ENCODE data around the gene CHEK2. TPM values are rescaled to one million over a fixed set of nuclear protein-coding genes. Genes with fewer than 3 reads are reported as not detected.
"Not testable (repeated sequence)": the region's sequence is repeated elsewhere in the genome, so short reads cannot be mapped to it uniquely, and the experiment has no call there.

CHEK2 gene
- total RNA-seq, 1 donor from 2014 or later = 8.1 TPM

DNA sequence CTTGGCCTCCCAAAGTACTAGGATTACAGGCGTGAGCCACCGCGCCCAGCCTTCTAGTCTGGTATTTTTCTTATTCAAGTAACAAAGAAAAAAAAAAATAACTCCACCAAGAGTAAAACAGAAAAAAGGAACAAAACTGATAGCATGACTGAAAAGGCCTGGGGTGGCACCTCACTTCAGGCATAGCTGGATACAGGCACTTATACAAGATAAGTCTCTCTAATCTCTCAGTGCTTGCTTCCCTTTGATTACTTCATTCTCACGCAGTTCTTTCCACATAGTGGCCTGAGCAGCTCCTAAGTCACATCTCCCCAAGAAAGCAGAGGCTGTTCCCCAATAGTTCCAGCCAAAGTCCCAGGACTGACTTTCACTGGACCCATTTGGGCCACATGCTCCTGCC lies 58.7 kb downstream of the CHEK2 start:
- not testable (repeated sequence) for DNase-seq (ENCODE audit: low read depth); H3K4me3 ChIP-seq (ENCODE audit: low read depth, low read length); H3K27me3 ChIP-seq (ENCODE audit: control insufficient read depth, insufficient read depth, low read length); H3K36me3 ChIP-seq (ENCODE audit: control insufficient read depth, insufficient read depth, low read length)

DNA sequence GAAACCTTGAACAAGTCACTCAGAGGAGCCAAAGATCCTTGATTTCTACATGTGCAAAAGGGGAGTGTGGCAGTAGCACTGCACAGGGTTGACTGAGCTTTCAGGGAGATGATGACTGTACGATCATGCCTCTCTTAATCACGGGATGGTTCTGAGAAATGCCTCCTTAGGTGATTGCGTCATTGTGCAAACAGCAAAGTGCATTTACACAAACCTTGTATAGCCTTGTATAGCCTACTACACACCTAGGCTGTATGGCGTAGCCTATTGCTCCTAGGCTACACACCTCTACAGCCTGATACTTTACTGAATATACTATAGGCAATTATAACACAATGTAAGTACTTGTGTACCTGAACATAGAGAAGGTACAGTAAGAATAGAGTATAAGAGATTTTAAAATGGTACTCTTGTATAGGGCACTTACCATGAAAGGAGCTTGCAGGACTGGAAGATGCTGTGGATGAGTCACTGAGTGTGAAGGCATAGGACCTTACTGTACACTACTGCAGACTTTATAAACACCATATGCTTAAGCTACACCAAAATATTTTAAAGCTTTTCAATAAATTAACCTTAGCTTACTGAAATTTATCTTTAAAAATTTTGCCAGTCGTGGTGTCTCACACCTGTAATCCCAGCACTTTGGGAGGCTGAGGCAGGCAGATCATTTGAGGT lies 60.7 kb downstream of the CHEK2 start:
- H3K4me3 ChIP-seq (ENCODE audit: low read depth, low read length); H3K27me3 ChIP-seq (ENCODE audit: control insufficient read depth, insufficient read depth, low read length); H3K36me3 ChIP-seq (ENCODE audit: control insufficient read depth, insufficient read depth, low read length); DNase-seq (ENCODE audit: low read depth): not testable (repeated sequence)

GRCh38 chr22:28679611-28680287 lies 61.9 kb downstream of the CHEK2 start, which contains the start of gene TTC28:
TTC28 (minus strand) TSS chr22:28679840; CDS start chr22:28679723, 117 bp downstream.
- DNase-seq (ENCODE audit: low read depth); H3K27me3 ChIP-seq (ENCODE audit: control insufficient read depth, insufficient read depth, low read length): not testable (repeated sequence)

DNA sequence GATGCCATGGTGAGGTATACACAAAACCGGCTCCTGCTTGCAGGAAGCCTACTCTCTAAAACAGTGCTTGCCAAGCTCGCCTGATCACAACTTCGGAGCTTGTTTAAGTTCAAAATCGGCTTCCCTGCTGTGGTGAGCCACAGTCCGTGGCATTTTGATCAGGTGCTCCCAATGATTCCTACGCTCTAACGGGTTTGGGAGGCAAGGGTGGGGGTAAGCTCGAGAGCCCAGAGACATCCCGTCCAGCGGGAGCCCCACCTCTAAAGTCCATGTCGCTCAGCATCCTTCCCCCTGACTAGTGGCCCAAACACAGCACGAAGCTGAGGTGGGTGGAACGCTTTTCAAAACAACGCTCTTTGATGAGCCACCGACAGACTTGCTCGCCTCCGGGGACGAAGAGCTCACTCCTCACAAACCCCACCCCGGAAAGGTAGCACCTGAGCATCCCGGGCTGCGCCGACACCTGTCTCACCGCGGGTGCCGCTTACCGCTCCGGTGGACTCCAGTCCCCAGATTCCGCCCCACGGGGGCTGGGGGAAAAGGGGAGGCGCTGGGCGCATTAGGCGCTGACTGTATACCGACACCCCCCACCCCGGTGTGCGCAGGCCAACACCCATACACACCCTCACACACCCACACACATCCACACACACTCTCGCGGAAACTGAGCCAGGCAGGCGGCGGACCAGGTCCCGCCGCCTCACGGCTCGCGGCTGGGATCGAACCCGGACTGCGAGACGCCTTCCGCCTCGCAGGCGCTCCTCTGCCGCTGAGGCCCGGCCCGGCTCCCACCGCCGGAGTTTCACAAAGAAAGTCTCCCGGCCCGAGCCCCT lies 62.6 kb downstream of the CHEK2 start:
- DNase-seq (ENCODE audit: low read depth); H3K27me3 ChIP-seq (ENCODE audit: control insufficient read depth, insufficient read depth, low read length); H3K36me3 ChIP-seq (ENCODE audit: control insufficient read depth, insufficient read depth, low read length): not testable (repeated sequence)
- H3K4me3 ChIP-seq (ENCODE audit: low read depth, low read length) = peak overlapping the region; percentile 55

More at GRCh38 chr22:28679611-28680287, 61.9 kb downstream of the CHEK2 start, which contains the start of gene TTC28:
- H3K36me3 ChIP-seq (ENCODE audit: control insufficient read depth, insufficient read depth, low read length) = not testable (repeated sequence)
- H3K4me3 ChIP-seq (ENCODE audit: low read depth, low read length) = peak within 1 kb of the TSS; percentile 55

DNA sequence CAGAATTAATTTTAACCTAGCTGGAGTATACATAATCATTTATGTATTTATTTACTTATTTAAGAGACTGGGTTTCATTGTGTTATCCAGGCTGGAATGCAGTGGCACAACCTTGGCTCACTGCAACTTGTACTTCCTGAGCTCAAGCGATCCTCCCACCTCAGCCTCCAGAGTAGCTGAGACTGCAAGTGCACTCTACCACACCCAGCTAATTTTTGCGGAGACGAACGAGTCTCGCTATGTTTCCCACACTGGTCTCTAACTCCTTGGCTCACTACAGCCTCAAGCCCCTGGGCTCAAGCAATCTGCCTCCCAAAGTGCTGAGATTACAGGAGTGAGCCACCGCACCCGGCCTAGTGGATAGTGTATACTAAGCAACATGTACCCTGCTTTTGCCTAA lies 63.5 kb downstream of the CHEK2 start:
- H3K36me3 ChIP-seq (ENCODE audit: control insufficient read depth, insufficient read depth, low read length); H3K27me3 ChIP-seq (ENCODE audit: control insufficient read depth, insufficient read depth, low read length); DNase-seq (ENCODE audit: low read depth); H3K4me3 ChIP-seq (ENCODE audit: low read depth, low read length): not testable (repeated sequence)

DNA sequence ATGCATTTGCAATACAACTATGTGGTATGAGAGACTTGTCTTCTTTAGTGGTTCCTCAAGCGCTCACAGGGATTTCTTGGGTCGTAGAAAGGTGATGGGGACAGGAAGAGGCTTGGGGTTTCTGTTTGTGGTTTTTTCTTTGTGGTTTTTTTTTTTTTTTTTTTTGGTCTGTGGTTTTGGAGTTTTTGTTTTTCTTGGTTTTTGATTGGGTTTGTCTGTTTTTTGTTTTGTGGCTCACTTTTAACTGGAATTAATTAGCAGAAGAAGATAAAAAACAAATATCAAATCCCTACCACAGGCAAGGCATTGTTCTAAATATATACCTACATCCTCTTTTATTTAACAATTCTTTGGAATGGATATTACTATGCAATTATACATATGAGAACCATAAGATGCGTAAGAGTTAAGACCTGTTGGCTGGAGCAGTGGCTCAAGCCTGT lies 67.5 kb downstream of the CHEK2 start:
- H3K36me3 ChIP-seq (ENCODE audit: control insufficient read depth, insufficient read depth, low read length) = no peaks in the 10 kb centered on the region
- no peak for TF ChIP-seq CTCF (IDR thresholded peaks at IDR 0.05; ENCODE audit: insufficient read depth, low read length, poor library complexity, severe bottlenecking)
- H3K27me3 ChIP-seq (ENCODE audit: control insufficient read depth, insufficient read depth, low read length) = peaks cover 5% of the 10 kb centered on the region
- no peak for DNase-seq (ENCODE audit: low read depth)
- no peak overlapping the region for H3K4me3 ChIP-seq (ENCODE audit: low read depth, low read length)

DNA sequence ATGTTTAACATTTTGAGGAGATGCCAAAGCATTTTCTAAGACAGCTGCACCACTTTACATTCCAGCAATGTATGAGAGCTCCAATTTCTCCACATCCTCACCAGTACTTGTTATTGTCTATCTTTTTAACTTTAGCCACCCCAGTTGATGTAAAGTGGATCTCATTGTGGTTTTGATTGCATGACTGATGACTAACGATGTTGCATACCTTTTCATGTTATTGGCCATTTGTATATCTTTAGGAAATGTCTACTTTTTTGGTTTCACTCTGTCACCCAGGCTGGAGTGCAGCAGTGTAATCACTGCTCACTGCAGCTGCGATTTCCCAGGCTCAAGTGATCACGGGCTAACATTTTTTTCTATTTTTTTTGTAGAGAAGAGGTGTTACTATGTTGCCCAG lies 70.9 kb downstream of the CHEK2 start:
- H3K4me3 ChIP-seq (ENCODE audit: low read depth, low read length) = no peak overlapping the region
- peaks cover 3% of the 10 kb centered on the region for H3K27me3 ChIP-seq (ENCODE audit: control insufficient read depth, insufficient read depth, low read length)
- TF ChIP-seq CTCF (IDR thresholded peaks at IDR 0.05; ENCODE audit: insufficient read depth, low read length, poor library complexity, severe bottlenecking) = no peak
- no peaks in the 10 kb centered on the region for H3K36me3 ChIP-seq (ENCODE audit: control insufficient read depth, insufficient read depth, low read length)
- no peak for DNase-seq (ENCODE audit: low read depth)

DNA sequence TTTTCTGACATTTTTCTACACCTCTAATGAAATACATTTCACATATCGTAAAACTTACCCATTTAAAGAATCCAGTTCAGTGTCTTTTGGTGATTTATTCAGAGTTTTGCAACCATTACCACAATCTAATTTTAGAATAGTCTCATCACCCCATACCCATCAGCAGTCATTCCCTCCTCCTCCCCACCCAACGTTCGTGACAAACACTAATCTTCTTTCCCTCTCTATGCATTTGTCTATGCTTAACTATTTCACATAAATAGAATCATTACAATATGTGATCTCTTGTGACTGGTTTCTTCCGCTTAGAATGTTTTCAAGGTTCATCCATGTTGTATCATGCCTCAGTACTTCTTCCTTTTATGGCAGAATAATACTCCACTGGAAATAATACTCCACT lies 71.5 kb downstream of the CHEK2 start:
- Histone ChIP-seq H3K4me3 (ENCODE audit: low read depth, low read length) (no peak overlapping the region), H3K36me3 (ENCODE audit: control insufficient read depth, insufficient read depth, low read length) (no peaks in the 10 kb centered on the region), H3K27me3 (ENCODE audit: control insufficient read depth, insufficient read depth, low read length) (no peaks in the 10 kb centered on the region)
- no peak for TF ChIP-seq CTCF (IDR thresholded peaks at IDR 0.05; ENCODE audit: insufficient read depth, low read length, poor library complexity, severe bottlenecking)
- no peak for DNase-seq (ENCODE audit: low read depth)
